Panc1 (cell line): ENCODE measurements around the gene RPL38.

Source experiments
- POLR2AphosphoS5 ChIP-seq: IDR thresholded peaks from 2 replicates; pipeline ENCODE4 v1.6.1; 2012; ENCODE audit warnings: mild to moderate bottlenecking, low read depth, low read length, moderate library complexity
- TF ChIP-seq, protein P1 (sequence below): fragments of 450-650 bp; IDR thresholded peaks from 2 replicates; pipeline ENCODE4 v1.5.1; 2017; ENCODE audit warnings: mild to moderate bottlenecking

DNA sequence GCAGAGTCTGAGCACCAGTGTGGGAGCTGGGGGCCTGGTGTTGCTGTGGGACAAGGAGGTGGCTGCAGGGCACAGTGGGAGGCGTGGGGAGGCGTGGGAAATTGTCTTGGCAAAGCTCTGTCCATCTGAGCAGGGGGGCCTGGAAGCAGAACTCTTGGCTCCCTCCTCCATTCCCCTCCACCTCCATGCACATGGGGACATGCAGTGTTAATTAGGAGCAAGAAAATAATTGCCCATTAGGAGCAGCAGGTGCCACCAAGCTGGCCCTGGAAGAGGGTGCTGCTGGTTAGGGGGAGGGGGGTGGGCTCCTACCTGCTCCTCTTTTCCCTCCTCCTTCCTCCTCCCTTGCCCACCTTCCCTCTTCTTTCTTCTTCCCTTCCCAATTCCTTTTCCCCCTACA, 14.4 kb downstream of the RPL38 start:
- TF ChIP-seq, protein P1, sequence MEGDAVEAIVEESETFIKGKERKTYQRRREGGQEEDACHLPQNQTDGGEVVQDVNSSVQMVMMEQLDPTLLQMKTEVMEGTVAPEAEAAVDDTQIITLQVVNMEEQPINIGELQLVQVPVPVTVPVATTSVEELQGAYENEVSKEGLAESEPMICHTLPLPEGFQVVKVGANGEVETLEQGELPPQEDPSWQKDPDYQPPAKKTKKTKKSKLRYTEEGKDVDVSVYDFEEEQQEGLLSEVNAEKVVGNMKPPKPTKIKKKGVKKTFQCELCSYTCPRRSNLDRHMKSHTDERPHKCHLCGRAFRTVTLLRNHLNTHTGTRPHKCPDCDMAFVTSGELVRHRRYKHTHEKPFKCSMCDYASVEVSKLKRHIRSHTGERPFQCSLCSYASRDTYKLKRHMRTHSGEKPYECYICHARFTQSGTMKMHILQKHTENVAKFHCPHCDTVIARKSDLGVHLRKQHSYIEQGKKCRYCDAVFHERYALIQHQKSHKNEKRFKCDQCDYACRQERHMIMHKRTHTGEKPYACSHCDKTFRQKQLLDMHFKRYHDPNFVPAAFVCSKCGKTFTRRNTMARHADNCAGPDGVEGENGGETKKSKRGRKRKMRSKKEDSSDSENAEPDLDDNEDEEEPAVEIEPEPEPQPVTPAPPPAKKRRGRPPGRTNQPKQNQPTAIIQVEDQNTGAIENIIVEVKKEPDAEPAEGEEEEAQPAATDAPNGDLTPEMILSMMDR, result no peak
- no peak for TF ChIP-seq POLR2AphosphoS5
